ENCODE data around the gene GPR158.

GPR158 gene

GRCh38 chr10:25642721-25643120 lies 467.9 kb downstream of the GPR158 start:
- Histone ChIP-seq H3K36me3 (no peaks in the 10 kb centered on the region), H3K4me3 (ENCODE audit: low read depth, low read length) (no peak overlapping the region), H3K4me1 (no peaks in the 10 kb centered on the region), H3K27me3 (no peaks in the 10 kb centered on the region), H3K9me3 (no peaks in the 10 kb centered on the region)
- DNase-seq = no peak
- no peak for TF ChIP-seq CTCF (IDR thresholded peaks at IDR 0.05; ENCODE audit: low read depth, low read length)

GRCh38 chr10:25646371-25646770 lies 471.6 kb downstream of the GPR158 start:
- Histone ChIP-seq H3K27me3 (no peaks in the 10 kb centered on the region), H3K9me3 (no peaks in the 10 kb centered on the region), H3K4me1 (no peaks in the 10 kb centered on the region), H3K36me3 (no peaks in the 10 kb centered on the region), H3K4me3 (ENCODE audit: low read depth, low read length) (no peak overlapping the region)
- no peak for TF ChIP-seq CTCF (IDR thresholded peaks at IDR 0.05; ENCODE audit: low read depth, low read length)
- DNase-seq = no peak

GRCh38 chr10:25651534-25651933 lies 476.7 kb downstream of the GPR158 start:
- no peak overlapping the region for H3K4me3 ChIP-seq (ENCODE audit: low read depth, low read length)
- no peaks in the 10 kb centered on the region for H3K36me3 ChIP-seq
- TF ChIP-seq CTCF (IDR thresholded peaks at IDR 0.05; ENCODE audit: low read depth, low read length) = no peak
- no peaks in the 10 kb centered on the region for H3K9me3 ChIP-seq
- no peak for DNase-seq
- H3K27me3 ChIP-seq = no peaks in the 10 kb centered on the region
- no peaks in the 10 kb centered on the region for H3K4me1 ChIP-seq

All from BE2C (cell line).